ENCODE data around the gene GALNT1.

DNA sequence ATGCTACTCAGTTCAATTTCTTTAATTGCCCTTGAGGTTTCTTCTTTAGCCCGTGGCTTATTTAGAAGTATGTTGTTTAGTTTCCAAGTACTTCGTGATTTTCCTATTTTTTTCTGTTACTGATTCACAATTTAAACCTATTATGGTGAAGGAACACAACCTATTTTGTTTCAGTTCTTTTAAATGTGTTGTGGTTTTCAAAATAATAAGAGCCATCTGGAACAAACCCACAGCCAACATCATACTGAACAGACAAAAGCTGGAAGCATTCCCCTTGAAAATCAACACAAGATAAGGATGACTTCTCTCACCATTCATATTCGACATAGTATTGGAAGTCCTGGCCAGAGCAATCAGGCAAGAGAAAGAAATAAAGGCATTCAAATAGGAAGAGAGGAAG lies 155.2 kb downstream of the GALNT1 start:
- TF ChIP-seq POLR2A (IDR thresholded peaks at IDR 0.05; ENCODE audit: low read depth, low read length): no peak
- no peak for TF ChIP-seq POLR2AphosphoS5 (IDR thresholded peaks at IDR 0.05; ENCODE audit: low read depth, low read length)
- no peak for TF ChIP-seq PAX5 (IDR thresholded peaks at IDR 0.05; ENCODE audit: insufficient read depth, low read length, severe bottlenecking)

Measured in GM12891 (cell line).